SK-N-SH (cell line): ENCODE results near the gene TRPC4. TPM values are rescaled to one million over a fixed set of nuclear protein-coding genes. Genes with fewer than 3 reads are reported as not detected.
"Not testable (repeated sequence)": the region's sequence is repeated elsewhere in the genome, so short reads cannot be mapped to it uniquely, and the experiment has no call there.

Source experiments
- CTCF ChIA-PET: fragments of 300-600, 350-600 bp; formaldehyde crosslinking; extraction: SDS; loops from one replicate; lab custom pipeline; 2021; lab: Yijun Ruan, JAX
- POLR2A ChIA-PET: fragments of 350-600 bp; sonication (Branson Sonifier 250); formaldehyde crosslinking; extraction: SDS; loops from one replicate; lab custom pipeline; 2020; ENCODE audit warnings: antibody characterized with exemption, inconsistent platforms; lab: Yijun Ruan, JAX
- DNase-seq: peaks from one replicate; pipeline ENCODE4 v3.0.0; 2012
- H2AFZ ChIP-seq: fragments of 200-600 bp; sonication (generic); 2 replicates; pipeline ENCODE4 v1.8.1; 2016; ENCODE audit warnings: antibody characterized with exemption, mild to moderate bottlenecking, low read depth
- H3F3A ChIP-seq: fragments of 200-600 bp; sonication (generic); replicated peaks from 2 replicates; pipeline ENCODE3; 2016; ENCODE audit warnings: antibody characterized with exemption, mild to moderate bottlenecking; ENCODE audit not compliant: insufficient read depth
- H3K27ac ChIP-seq, 2 experiments: fragments of 200-500 bp in 1 of 2; fragments of 200-600 bp in 1 of 2; sonication (Bioruptor generic) in 1 of 2; sonication (generic), shearing (Covaris generic) in 1 of 2; 2 replicates each; pipeline versions ENCODE4 v1.5.1 to v1.6.1; 2014 to 2016; ENCODE audit warnings: low read depth in 2 of 2, inconsistent platforms in 1 of 2, low read length in 1 of 2, mild to moderate bottlenecking in 1 of 2, mixed read lengths in 1 of 2
- H3K27me3 ChIP-seq: fragments of 200-600 bp; sonication (generic), shearing (Covaris generic); 2 replicates; pipeline ENCODE4 v1.6.1; 2016; ENCODE audit warnings: mixed run types; ENCODE audit not compliant: insufficient read depth
- H3K36me3 ChIP-seq, 2 experiments: fragments of 200-500 bp in 1 of 2; fragments of 200-600 bp in 1 of 2; sonication (Bioruptor generic) in 1 of 2; sonication (generic) in 1 of 2; replicated peaks in 1 of 2; 2 replicates each; pipeline versions ENCODE3 to v1.5.1; 2014 to 2016; ENCODE audit warnings: low read length in 1 of 2, mild to moderate bottlenecking in 1 of 2; ENCODE audit not compliant: insufficient read depth in 2 of 2, control insufficient read depth in 1 of 2
- H3K4me1 ChIP-seq, 2 experiments: fragments of 200-500 bp in 1 of 2; fragments of 200-600 bp in 1 of 2; sonication (Bioruptor generic) in 1 of 2; sonication (generic), shearing (Covaris generic) in 1 of 2; 2 replicates each; pipeline versions ENCODE4 v1.5.1 to v1.6.1; 2014 to 2016; ENCODE audit warnings: low read depth in 1 of 2, low read length in 1 of 2, mixed run types in 1 of 2; ENCODE audit not compliant: insufficient read depth in 2 of 2, control insufficient read depth in 1 of 2
- H3K4me2 ChIP-seq: fragments of 200-600 bp; sonication (generic), shearing (Covaris generic); 2 replicates; pipeline ENCODE4 v1.6.1; 2017; ENCODE audit warnings: mixed run types
- H3K4me3 ChIP-seq, 2 experiments: fragments of 200-500 bp in 1 of 2; fragments of 200-600 bp in 1 of 2; sonication (Bioruptor generic) in 1 of 2; sonication (generic), shearing (Covaris generic) in 1 of 2; 2 replicates each; pipeline versions ENCODE4 v1.5.1 to v1.8.1; 2014 to 2016; ENCODE audit warnings: low read depth in 2 of 2, inconsistent platforms in 1 of 2, low read length in 1 of 2, mild to moderate bottlenecking in 1 of 2, mixed read lengths in 1 of 2, moderate library complexity in 1 of 2
- H3K79me2 ChIP-seq: fragments of 200-600 bp; sonication (generic); 2 replicates; pipeline ENCODE4 v1.8.1; 2017; ENCODE audit warnings: mild to moderate bottlenecking; ENCODE audit not compliant: insufficient read depth
- H3K9ac ChIP-seq: fragments of 200-600 bp; sonication (generic); 2 replicates; pipeline ENCODE4 v1.6.1; 2017; ENCODE audit warnings: mixed run types
- H3K9me2 ChIP-seq: fragments of 200-600 bp; sonication (generic); 2 replicates; pipeline ENCODE4 v1.6.1; 2017; ENCODE audit warnings: mixed run types
- H3K9me3 ChIP-seq: fragments of 200-600 bp; sonication (generic); 2 replicates; pipeline ENCODE4 v1.6.1; 2017; ENCODE audit warnings: mixed run types, mild to moderate bottlenecking, moderate library complexity
- H4K20me1 ChIP-seq: fragments of 200-600 bp; sonication (generic); 2 replicates; pipeline ENCODE4 v1.6.1; 2017; ENCODE audit warnings: mild to moderate bottlenecking, mixed run types; ENCODE audit not compliant: insufficient read depth
- ELF1 ChIP-seq: IDR thresholded peaks from 2 replicates; pipeline ENCODE4 v1.4.0; 2012
- FOXJ3 ChIP-seq: sonication (generic); formaldehyde crosslinking; IDR thresholded peaks from 2 replicates; pipeline ENCODE4 v1.5.1; 2020; ENCODE audit warnings: mild to moderate bottlenecking, missing genetic modification reagents
- GABPA ChIP-seq: IDR thresholded peaks from 2 replicates; pipeline ENCODE4 v1.4.0; 2012; ENCODE audit warnings: low read depth, mild to moderate bottlenecking
- MEF2A ChIP-seq: IDR thresholded peaks from 2 replicates; pipeline ENCODE4 v1.4.0; 2012; ENCODE audit warnings: low read depth, borderline replicate concordance
- NFIC ChIP-seq: IDR thresholded peaks from 2 replicates; pipeline ENCODE4 v1.4.0; 2012; ENCODE audit warnings: borderline replicate concordance
- RFX5 ChIP-seq: IDR thresholded peaks from 2 replicates; pipeline ENCODE4 v1.6.1; 2012; ENCODE audit warnings: mild to moderate bottlenecking, improper control_type of control experiment, low read length
- SIN3A ChIP-seq: IDR thresholded peaks from 2 replicates; pipeline ENCODE4 v1.6.1; 2012; ENCODE audit warnings: low read depth, mild to moderate bottlenecking, low read length, moderate library complexity, borderline replicate concordance
- SMC3 ChIP-seq: IDR thresholded peaks from 2 replicates; pipeline ENCODE4 v1.6.1; 2012; ENCODE audit warnings: low read depth, low read length, improper control_type of control experiment
- TAF1 ChIP-seq: IDR thresholded peaks from 2 replicates; pipeline ENCODE4 v1.6.1; 2012; ENCODE audit warnings: low read depth, mild to moderate bottlenecking, low read length, moderate library complexity, borderline replicate concordance
- TCF12 ChIP-seq: IDR thresholded peaks from 2 replicates; pipeline ENCODE4 v1.4.0; 2012
- TEAD4 ChIP-seq: IDR thresholded peaks from 2 replicates; pipeline ENCODE4 v1.4.0; 2012; ENCODE audit warnings: mild to moderate bottlenecking, borderline replicate concordance; ENCODE audit not compliant: insufficient read depth
- YY1 ChIP-seq: IDR thresholded peaks from 2 replicates; pipeline ENCODE4 v1.4.0; 2012; ENCODE audit warnings: low read depth, mild to moderate bottlenecking
- WGBS: methylation state at CpG from one replicate; pipeline ENCODE4 v1.1.6; 2017; ENCODE audit warnings: low lambda C conversion rate; 5-methylcytosine and 5-hydroxymethylcytosine counted together
- polyA plus RNA-seq, 3 experiments: library from polyadenylated mRNA; depleted of rRNA; stranded (reverse); fragments of >200 nt; gene quantifications; 2 replicates each; pipeline ENCODE4 v1.2.3, GENCODE V29; 2012
- TF ChIP-seq, protein P1 (sequence below): IDR thresholded peaks from 2 replicates; pipeline ENCODE4 v1.4.0; 2012; ENCODE audit warnings: low read depth, borderline replicate concordance
- TF ChIP-seq, protein P2 (sequence below): fragments of 200-600 bp; sonication (generic); IDR thresholded peaks from 2 replicates; pipeline ENCODE4 v1.6.1; 2017; ENCODE audit warnings: antibody characterized with exemption, mild to moderate bottlenecking, moderate library complexity

The TRPC4 gene
- polyA plus RNA-seq, 1 of the 3 experiments (the other 2 are of a cell fraction) = not detected

DNA sequence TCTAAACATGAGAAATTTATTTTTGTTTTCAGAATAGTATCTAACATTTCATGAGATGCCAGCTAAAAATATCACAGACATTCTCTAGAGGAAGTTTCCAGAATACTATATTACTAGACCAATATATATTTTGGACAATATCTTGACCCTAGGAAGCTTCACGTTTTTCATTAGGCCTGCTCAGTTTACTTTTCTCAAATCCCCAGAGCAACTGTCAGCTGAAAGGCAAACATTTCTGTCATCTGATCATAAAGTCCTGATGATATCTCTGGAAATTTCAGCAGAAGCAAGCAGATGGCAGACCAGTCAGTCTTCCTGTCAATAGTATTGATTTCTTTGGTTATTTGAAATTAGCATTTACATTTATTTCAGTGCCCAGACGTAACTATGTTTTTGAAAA is 275.0 kb downstream of the TRPC4 start:
- POLR2A ChIA-PET = no interaction called here
- Histone ChIP-seq H2AFZ (no peak overlapping the region), H3K27ac (peak overlapping the region; percentile 50 to 64; a peak in 3 of 4 replicates)
- TF ChIP-seq, protein P1, sequence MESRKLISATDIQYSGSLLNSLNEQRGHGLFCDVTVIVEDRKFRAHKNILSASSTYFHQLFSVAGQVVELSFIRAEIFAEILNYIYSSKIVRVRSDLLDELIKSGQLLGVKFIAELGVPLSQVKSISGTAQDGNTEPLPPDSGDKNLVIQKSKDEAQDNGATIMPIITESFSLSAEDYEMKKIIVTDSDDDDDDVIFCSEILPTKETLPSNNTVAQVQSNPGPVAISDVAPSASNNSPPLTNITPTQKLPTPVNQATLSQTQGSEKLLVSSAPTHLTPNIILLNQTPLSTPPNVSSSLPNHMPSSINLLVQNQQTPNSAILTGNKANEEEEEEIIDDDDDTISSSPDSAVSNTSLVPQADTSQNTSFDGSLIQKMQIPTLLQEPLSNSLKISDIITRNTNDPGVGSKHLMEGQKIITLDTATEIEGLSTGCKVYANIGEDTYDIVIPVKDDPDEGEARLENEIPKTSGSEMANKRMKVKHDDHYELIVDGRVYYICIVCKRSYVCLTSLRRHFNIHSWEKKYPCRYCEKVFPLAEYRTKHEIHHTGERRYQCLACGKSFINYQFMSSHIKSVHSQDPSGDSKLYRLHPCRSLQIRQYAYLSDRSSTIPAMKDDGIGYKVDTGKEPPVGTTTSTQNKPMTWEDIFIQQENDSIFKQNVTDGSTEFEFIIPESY = no peak
- TF ChIP-seq TCF12 = no peak
- no peak for TF ChIP-seq ELF1
- no peak for TF ChIP-seq TAF1
- no peak for TF ChIP-seq RFX5
- no peak for TF ChIP-seq NFIC
- TF ChIP-seq MEF2A = no peak
- no peak for TF ChIP-seq SIN3A
- TF ChIP-seq GABPA = no peak
- TF ChIP-seq TEAD4 = no peak
- TF ChIP-seq, protein P2, sequence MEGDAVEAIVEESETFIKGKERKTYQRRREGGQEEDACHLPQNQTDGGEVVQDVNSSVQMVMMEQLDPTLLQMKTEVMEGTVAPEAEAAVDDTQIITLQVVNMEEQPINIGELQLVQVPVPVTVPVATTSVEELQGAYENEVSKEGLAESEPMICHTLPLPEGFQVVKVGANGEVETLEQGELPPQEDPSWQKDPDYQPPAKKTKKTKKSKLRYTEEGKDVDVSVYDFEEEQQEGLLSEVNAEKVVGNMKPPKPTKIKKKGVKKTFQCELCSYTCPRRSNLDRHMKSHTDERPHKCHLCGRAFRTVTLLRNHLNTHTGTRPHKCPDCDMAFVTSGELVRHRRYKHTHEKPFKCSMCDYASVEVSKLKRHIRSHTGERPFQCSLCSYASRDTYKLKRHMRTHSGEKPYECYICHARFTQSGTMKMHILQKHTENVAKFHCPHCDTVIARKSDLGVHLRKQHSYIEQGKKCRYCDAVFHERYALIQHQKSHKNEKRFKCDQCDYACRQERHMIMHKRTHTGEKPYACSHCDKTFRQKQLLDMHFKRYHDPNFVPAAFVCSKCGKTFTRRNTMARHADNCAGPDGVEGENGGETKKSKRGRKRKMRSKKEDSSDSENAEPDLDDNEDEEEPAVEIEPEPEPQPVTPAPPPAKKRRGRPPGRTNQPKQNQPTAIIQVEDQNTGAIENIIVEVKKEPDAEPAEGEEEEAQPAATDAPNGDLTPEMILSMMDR = no peak
- no peak for TF ChIP-seq YY1
- no peak for TF ChIP-seq FOXJ3 (CRISPR knock-in tag)
- TF ChIP-seq SMC3 = no peak
- TF ChIP-seq, all 33 proteins: peak for 0
- H3K36me3 ChIP-seq = peaks cover 12 to 62% of the 10 kb centered on the region in 2 experiments
- CTCF ChIA-PET = interaction anchor here (0.6 kb wide), 1 partner anchor 15 kb away, joined by 3 read pairs; no protein-coding TSS in a partner anchor
- H3F3A ChIP-seq = peaks cover 54% of the 10 kb centered on the region
- DNase-seq = no peak
- no peaks in the 10 kb centered on the region for H3K27me3 ChIP-seq
- no peaks in the 10 kb centered on the region; the same call in 1 of the 2 replicates for H4K20me1 ChIP-seq
- H3K79me2 ChIP-seq = peaks cover 84% of the 10 kb centered on the region
- peak overlapping the region; percentile 76; the same call in 1 of the 2 replicates for H3K9ac ChIP-seq
- no peaks in the 10 kb centered on the region for H3K9me2 ChIP-seq
- peak overlapping the region; percentile 56; the same call in 1 of the 2 replicates for H3K4me2 ChIP-seq
- no peaks in the 10 kb centered on the region for H3K9me3 ChIP-seq
- no peaks in the 10 kb centered on the region; a peak in 1 of 4 replicates for H3K4me1 ChIP-seq
- H3K4me3 ChIP-seq = peak overlapping the region; percentile 9 to 63; a peak in 2 of 4 replicates
- WGBS = 8% methylated on average over 2 of the region's 2 CpGs

DNA sequence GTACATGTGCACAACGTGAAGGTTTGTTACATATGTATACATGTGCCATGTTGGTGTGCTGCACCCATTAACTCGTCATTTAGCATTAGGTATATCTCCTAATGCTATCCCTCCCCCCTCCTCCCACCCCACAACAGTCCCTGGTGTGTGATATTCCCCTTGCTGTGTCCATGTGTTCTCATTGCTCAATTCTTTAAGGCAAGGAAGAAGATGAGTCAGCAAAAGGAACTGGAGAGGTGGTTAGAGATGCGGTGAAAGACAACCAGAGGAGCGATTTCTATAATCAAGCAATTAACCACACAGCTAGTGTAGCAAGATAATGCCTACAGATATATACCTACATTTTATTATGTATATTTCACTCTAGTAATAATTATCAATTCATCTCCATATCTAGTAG is 280.2 kb downstream of the TRPC4 start:
- DNase-seq, H4K20me1 ChIP-seq, CTCF ChIA-PET, H3K9ac ChIP-seq, POLR2A ChIA-PET, H3K9me3 ChIP-seq, H3K9me2 ChIP-seq, H2AFZ ChIP-seq, H3K27me3 ChIP-seq, H3K4me3 ChIP-seq, H3K4me1 ChIP-seq, H3K4me2 ChIP-seq: not testable (repeated sequence)
- peaks cover 64% of the 10 kb centered on the region for H3F3A ChIP-seq
- 0 out of 4 replicates have a peak overlapping the region, but pooled peaks of 1 of the 2 experiments have one; percentile 28 for H3K27ac ChIP-seq
- H3K79me2 ChIP-seq = peaks cover 59% of the 10 kb centered on the region
- H3K36me3 ChIP-seq = peaks cover 43 to 89% of the 10 kb centered on the region in 2 experiments
- WGBS = 31% methylated on average over 4 of the region's 4 CpGs
